Lower leg skin (tissue), 3 donors: ENCODE measurements around the gene ALLC.

Experiments used
- CTCF ChIP-seq, 3 donors: fragments of 450-650 bp; IDR thresholded peaks; one replicate each; pipeline ENCODE4 v1.5.1; 2016; ENCODE audit warnings: antibody characterized with exemption in 3 of 3, mild to moderate bottlenecking in 3 of 3, moderate library complexity in 2 of 3
- POLR2A ChIP-seq, 2 donors: fragments of 450-650 bp; IDR thresholded peaks; one replicate each; pipeline ENCODE4 v1.6.1; 2016 to 2017; ENCODE audit warnings: antibody characterized with exemption in 2 of 2, mild to moderate bottlenecking in 1 of 2, moderate library complexity in 1 of 2

GRCh38 chr2:3657881-3658280, at the start of gene ALLC:
- TF ChIP-seq CTCF (IDR thresholded peaks at IDR 0.05) (no peak), POLR2A (IDR thresholded peaks at IDR 0.05) (no peak)
